ELR (cell line): ENCODE data around the gene DPPA3.
"Not testable (repeated sequence)": the region's sequence is repeated elsewhere in the genome, so short reads cannot be mapped to it uniquely, and the experiment has no call there.

Experiments
- DNase-seq: peaks from one replicate; pipeline ENCODE4 v3.0.0-alpha.2; 2015; ENCODE audit warnings: low read depth

The DPPA3 gene

GRCh38 chr12:7711133-7711532 is at the start of gene DPPA3:
DPPA3 (plus strand) TSS chr12:7711433; CDS start chr12:7711571, 138 bp downstream.
- DNase-seq = no peak

DNA sequence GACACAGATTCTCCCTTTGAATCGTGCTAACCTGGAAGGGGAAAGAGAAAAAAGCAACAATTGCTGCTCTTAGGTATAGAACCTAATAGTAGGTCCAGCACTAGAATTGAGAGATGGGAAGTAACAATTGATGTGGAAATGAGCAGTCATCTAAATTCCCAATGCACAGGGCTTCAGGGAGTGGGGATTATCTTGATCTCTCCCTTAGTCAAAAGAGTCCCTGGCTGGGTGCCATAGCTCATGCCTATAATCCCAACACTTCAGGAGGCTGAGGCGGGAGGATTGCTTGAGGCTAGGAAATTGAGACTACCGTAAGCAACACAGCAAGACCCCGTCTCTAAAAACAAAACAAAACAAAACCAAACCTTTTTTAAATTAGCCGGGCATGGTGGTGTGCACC is 49.5 kb upstream of the DPPA3 start:
- no peak for DNase-seq

- no peak for DNase-seq
Observed at GRCh38 chr12:7666595-7666994, 44.6 kb upstream of the DPPA3 start.

- DNase-seq = peak; percentile 35
Observed at GRCh38 chr12:7667125-7667524, 44.1 kb upstream of the DPPA3 start.

- no peak for DNase-seq
Observed at GRCh38 chr12:7668171-7668570, 43.1 kb upstream of the DPPA3 start.

DNA sequence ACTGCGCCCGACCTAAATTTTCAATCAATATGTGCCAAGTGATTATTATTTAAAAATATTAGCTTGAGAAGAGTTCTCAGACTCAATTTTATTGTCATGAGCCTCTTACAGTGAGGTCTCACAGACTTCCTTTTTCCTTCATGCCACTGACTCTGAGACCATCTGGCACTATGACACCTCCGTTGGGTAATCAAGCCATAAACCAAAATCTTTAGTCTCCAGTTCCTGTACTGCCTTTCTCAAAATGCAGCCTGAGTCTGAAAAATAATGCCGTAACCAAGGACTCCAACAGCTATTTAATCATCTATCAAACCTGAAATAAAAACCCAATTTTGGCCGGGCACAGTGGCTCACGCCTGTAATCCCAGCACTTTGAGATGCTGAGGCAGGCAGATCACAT is 35.8 kb upstream of the DPPA3 start:
- not testable (repeated sequence) for DNase-seq

- DNase-seq = peak; percentile 60
Observed at GRCh38 chr12:7677432-7677888, 33.8 kb upstream of the DPPA3 start.

DNA sequence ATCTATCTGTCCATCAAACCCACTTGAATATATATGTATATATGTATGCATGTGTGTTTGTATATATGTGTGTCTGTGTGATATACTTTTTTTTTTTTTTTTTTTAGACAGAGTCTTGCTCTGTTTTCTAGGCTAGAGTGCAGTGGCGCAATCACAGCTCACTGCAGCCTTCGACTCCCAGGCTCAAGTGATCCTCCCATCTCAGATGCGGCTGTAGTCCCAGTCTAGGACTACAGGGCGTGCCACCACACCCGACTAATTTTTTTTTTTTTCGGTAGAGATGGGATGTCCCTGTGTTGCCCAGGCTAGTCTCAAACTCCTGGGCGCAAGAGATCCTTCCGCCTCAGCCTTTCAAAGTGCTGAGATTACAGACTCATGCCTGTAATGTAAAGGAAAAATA is 32.5 kb upstream of the DPPA3 start:
- no peak for DNase-seq

DNA sequence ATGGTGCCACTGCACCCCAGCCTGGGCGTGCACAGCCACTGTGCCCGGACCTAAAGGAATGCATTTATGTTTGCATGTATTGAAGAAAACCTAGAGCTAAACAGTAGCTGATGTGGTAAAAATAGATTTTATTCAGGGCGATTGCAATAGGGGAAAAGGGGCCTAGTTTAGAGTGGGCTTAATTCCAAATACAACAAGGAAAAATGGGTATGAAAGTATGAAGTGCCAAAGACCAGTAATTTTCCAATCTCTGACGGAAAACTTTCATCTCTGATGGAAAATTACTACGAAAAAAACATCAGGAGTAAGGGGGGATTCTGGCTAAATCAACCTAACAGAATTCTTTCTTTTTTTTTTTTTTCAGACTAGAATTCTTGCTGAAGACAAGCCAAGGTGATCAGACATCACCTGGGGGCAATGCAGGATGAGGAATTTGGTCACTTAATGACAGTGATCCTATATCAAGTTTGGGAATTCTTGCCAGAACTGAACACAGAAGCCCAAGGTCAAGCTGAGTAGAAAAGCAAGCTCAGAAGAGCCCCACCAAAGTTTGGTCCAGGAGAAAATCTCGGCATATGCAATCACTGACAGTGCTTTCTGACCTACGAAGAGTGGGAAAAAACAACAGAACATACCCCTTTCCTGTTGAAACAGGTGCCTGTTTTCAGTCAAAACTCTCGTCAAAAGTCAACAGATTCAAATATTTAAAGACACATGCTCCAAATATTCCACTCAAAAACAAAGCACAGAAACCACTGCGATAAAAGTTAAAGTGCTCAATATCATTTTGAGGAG is 31.8 kb upstream of the DPPA3 start:
- no peak for DNase-seq

DNA sequence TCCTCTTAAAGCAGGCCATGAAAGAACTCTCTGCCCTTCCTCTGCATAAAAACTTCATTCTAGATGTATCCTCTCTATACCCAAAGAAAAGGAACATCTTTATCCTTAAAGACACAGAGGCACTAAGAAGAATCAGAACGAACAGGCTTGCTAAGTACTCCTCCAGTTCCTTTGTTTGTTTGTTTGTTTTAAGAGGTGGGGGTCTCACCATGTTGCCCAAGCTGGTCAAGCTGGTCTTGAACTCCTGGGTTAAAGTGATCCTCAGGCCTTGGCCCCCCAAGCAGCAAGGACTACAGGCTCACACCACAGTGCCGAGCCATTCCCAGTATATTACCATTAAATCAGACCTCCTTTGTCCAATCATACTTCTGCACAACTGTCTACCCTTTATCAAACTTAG is 29.7 kb upstream of the DPPA3 start:
- no peak for DNase-seq

GRCh38 chr12:7693793-7694192 is 17.4 kb upstream of the DPPA3 start:
- no peak for DNase-seq

GRCh38 chr12:7694556-7695236 is 16.5 kb upstream of the DPPA3 start:
- DNase-seq = no peak

DNA sequence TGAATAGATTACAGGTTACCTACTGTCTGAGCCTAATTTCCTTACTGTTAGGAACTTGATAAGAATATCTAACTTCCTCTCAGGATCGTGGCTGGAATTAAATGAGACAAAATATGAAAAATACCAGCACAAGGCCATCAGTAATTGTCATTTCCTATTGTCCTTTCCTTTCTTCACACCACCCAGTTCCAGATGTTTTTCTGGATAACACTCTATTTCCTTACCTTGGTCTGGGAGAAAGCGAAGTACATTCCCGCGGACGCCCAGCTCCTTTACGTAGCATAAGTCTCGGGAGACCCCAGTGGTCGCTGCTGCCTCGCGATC is 16.0 kb upstream of the DPPA3 start:
- no peak for DNase-seq

DNA sequence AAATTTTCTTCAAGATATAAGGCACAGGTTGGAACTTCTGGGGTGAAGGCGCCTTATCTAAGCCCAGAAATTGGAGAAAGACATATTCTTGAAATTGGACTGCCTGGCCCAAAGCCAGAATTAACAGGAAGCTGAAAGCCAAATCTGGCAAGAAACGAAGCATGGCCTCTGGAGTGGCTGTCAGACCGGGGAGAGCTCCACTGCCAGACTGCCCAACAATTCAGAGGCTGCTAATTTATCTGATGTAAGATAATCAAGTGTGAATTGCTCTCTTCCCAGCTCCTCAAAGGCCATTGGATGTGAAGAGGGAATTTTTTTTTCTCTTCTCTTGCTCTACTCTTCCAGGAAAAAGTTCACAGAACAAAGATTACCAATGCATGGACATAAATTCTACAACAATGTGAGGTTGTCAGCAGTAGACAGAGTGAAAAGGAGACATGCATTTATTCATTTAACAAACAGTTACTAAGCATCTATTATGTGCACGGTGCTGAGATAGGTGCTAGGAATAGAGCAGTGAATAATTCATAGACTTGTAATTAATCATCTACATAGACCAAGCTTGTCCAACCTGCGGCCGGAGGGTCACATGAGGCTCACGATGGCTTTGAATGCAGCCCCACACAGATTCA is 15.6 kb upstream of the DPPA3 start, which contains the start of gene GDF3:
Gene GDF3, minus strand, starts transcription at position 210 of the 632 bp plus-strand sequence. Its CDS starts 47 bp downstream, at position 163.
- DNase-seq = no peak

GRCh38 chr12:7705846-7706245 is 5.4 kb upstream of the DPPA3 start:
- no peak for DNase-seq

- DNase-seq = no peak
Observed at GRCh38 chr12:7709969-7710675, 1.1 kb upstream of the DPPA3 start.

- no peak for DNase-seq
Observed at GRCh38 chr12:7712841-7713442, 1.7 kb downstream of the DPPA3 start.

DNA sequence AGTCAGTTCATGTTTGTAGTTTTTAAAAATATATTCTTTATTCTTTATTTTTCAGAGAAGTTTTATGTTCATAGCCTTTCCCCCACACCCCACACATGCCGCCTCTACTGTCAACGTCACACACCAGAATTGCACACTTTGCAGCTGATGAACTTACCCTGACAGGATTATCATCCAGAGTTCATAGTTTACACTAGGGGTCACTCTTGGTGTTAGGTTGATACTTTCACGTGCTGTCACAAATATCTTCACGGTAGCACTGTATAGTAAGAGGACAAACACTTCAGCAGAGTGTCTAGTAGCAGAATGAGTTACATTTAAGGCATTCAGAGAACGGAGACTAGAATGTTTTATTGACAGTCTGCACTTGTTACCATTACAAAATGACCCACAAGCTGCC is 5.1 kb downstream of the DPPA3 start:
- peak; percentile 19 for DNase-seq

DNA sequence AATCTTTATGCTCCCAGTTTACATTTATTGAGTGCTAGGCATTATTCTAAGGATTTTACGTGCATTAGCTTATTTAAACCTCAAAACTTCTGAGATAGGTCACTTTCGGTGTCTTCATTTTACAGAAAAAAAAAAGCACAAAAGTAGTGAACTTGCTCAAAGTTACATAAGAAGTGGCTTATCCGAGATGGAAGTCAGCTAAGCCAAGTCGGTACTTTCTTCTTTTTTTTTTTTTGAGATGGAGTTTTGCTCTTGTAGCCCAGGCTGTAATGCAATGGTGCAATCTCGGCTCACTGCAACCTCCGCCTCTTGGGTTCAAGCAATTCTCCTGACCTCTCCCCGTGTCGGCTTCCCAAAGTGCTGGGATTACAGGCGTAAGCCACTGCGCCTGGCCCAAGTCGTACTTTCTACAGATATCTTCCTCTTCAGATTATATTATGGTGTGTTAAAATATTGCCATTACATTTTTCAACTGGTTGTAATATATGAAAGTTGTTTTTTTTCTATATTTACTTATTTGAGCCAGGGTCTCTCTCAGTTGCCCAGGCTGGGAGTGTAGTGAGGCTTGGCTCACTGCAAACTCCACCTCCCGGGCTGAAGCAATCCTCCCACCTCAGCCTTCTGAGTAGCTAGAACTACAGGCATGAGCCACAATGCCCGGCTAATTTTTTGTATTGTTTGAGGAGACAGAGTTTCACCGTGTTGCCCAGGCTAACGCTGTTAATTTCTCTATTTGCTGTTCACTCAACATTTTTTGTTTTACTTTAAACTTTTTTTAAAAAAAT is 8.9 kb downstream of the DPPA3 start:
- DNase-seq = no peak

- DNase-seq = no peak
Observed at GRCh38 chr12:7723926-7724325, 12.7 kb downstream of the DPPA3 start.

- peak; percentile 26 for DNase-seq
Observed at GRCh38 chr12:7729746-7730145, 18.5 kb downstream of the DPPA3 start.
